Right kidney (tissue), 1 donor: ENCODE measurements around the gene ATN1.
A peak's percentile ranks its signal among the peaks of the same experiment; 100 is the strongest.
"Not testable (repeated sequence)": the region's sequence is repeated elsewhere in the genome, so short reads cannot be mapped to it uniquely, and the experiment has no call there.

ENCODE experiments used
- DNase-seq: peaks from one replicate; pipeline ENCODE4 v3.0.0-alpha.2; 2016

Gene ATN1

GRCh38 chr12:6902448-6902847 lies 25.3 kb upstream of the ATN1 start:
- DNase-seq, result no peak

- DNase-seq, result no peak
These were observed 24.0 kb upstream of the ATN1 start for GRCh38 chr12:6903722-6904121.

GRCh38 chr12:6904280-6905276 lies 23.2 kb upstream of the ATN1 start, which contains the start of gene LRRC23:
TSS of gene LRRC23 (plus strand) at chr12:6904822. CDS start at chr12:6905634, 812 bp downstream.
- DNase-seq, result peak; percentile 89

- DNase-seq, result no peak
These were observed 22.2 kb upstream of the ATN1 start for GRCh38 chr12:6905414-6906040.

- not testable (repeated sequence) for DNase-seq
These were observed 19.6 kb upstream of the ATN1 start for GRCh38 chr12:6908141-6908540.

GRCh38 chr12:6909421-6910145 lies 18.2 kb upstream of the ATN1 start:
- no peak for DNase-seq

- DNase-seq, result no peak
These were observed 15.4 kb upstream of the ATN1 start for GRCh38 chr12:6912164-6912935.

- DNase-seq, result peak; percentile 75
These were observed 13.4 kb upstream of the ATN1 start, which contains the start of gene ENO2 for GRCh38 chr12:6914246-6914946. TSS of gene ENO2 (plus strand) at chr12:6914580. CDS start at chr12:6915833, 1,253 bp downstream.

GRCh38 chr12:6914947-6915788 lies 12.6 kb upstream of the ATN1 start:
- DNase-seq, result no peak

GRCh38 chr12:6915789-6916285 lies 11.9 kb upstream of the ATN1 start:
- no peak for DNase-seq

GRCh38 chr12:6916426-6917200 lies 11.1 kb upstream of the ATN1 start:
- DNase-seq, result no peak

GRCh38 chr12:6917491-6918231 lies 10.1 kb upstream of the ATN1 start:
- DNase-seq, result no peak

GRCh38 chr12:6919588-6919987 lies 8.2 kb upstream of the ATN1 start:
- DNase-seq, result no peak

- no peak for DNase-seq
These were observed 6.2 kb upstream of the ATN1 start for GRCh38 chr12:6921539-6921938.

GRCh38 chr12:6921996-6922946 lies 5.5 kb upstream of the ATN1 start:
- DNase-seq, result no peak

- no peak for DNase-seq
These were observed 4.6 kb upstream of the ATN1 start for GRCh38 chr12:6923003-6923732.

GRCh38 chr12:6923851-6924250 lies 3.9 kb upstream of the ATN1 start:
- no peak for DNase-seq
